ENCODE results near the gene IFT27.

DNA sequence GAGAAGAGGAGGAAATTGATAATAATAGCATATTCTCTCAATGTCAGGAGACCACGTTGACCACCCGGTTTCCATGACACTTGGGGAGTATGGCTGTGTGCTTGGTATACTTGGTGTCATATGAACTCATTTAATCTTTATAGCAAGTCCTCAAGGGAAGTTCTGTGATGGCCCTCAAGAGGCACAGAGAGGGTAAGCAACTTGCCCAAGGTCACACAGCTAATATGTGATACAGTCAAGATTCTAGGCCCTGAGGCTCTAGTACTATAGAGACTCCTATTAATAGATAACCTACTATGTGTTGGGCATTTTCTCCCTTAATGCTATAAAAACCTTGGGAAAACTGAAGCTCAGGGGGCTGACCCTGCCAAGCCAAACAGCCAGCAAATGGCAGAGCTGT lies 61.8 kb downstream of the IFT27 start:
- TF ChIP-seq, protein P1, sequence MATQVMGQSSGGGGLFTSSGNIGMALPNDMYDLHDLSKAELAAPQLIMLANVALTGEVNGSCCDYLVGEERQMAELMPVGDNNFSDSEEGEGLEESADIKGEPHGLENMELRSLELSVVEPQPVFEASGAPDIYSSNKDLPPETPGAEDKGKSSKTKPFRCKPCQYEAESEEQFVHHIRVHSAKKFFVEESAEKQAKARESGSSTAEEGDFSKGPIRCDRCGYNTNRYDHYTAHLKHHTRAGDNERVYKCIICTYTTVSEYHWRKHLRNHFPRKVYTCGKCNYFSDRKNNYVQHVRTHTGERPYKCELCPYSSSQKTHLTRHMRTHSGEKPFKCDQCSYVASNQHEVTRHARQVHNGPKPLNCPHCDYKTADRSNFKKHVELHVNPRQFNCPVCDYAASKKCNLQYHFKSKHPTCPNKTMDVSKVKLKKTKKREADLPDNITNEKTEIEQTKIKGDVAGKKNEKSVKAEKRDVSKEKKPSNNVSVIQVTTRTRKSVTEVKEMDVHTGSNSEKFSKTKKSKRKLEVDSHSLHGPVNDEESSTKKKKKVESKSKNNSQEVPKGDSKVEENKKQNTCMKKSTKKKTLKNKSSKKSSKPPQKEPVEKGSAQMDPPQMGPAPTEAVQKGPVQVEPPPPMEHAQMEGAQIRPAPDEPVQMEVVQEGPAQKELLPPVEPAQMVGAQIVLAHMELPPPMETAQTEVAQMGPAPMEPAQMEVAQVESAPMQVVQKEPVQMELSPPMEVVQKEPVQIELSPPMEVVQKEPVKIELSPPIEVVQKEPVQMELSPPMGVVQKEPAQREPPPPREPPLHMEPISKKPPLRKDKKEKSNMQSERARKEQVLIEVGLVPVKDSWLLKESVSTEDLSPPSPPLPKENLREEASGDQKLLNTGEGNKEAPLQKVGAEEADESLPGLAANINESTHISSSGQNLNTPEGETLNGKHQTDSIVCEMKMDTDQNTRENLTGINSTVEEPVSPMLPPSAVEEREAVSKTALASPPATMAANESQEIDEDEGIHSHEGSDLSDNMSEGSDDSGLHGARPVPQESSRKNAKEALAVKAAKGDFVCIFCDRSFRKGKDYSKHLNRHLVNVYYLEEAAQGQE (IDR thresholded peaks at IDR 0.05; ENCODE audit: insufficient read depth in 1 of 2, low read depth in 2 of 2, low read length in 2 of 2), result no peak
- TF ChIP-seq POLR2AphosphoS5 (IDR thresholded peaks at IDR 0.05; ENCODE audit: low read depth, low read length) (no peak), TAF1 (IDR thresholded peaks at IDR 0.05; ENCODE audit: borderline replicate concordance, insufficient read depth, low read length) (no peak), SIN3A (IDR thresholded peaks at IDR 0.05; ENCODE audit: borderline replicate concordance, insufficient read depth, low read length) (no peak)
